ENCODE results near the gene NDUFV1.
"Not testable (repeated sequence)": the region's sequence is repeated elsewhere in the genome, so short reads cannot be mapped to it uniquely, and the experiment has no call there.

Gene NDUFV1

DNA sequence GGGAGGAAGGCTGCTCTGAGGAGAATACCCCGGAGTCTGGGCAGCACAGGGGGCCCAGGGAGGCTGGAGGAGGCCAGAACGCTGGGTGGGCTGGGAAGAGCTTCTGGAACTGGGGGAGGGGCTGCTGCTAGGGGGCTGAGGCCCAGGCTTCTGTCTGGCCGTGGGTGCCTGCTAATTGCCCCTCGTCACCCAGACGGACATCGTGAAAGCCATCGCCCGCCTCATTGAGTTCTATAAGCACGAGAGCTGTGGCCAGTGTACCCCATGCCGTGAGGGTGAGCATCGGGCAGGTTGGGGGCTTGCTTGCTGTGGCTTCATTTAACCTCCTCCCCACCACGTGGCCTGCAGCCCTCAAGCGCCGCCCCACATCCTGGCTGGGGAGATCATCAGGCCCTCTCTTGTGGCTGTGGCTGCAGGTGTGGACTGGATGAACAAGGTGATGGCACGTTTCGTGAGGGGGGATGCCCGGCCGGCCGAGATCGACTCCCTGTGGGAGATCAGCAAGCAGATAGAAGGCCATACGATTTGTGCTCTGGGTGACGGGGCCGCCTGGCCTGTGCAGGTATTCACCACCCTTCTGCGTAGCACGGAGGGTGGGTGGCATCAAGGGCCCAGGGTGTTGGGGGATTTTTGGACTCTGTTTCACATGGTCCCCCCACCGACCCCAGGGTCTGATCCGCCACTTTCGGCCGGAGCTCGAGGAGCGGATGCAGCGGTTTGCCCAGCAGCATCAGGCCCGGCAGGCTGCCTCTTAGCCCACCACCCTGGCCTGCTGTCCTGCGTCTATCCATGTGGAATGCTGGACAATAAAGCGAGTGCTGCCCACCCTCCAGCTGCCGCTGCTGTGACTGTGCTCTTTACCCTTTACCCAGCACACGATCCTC lies 5.2 kb downstream of the NDUFV1 start:
- no peak for DNase-seq (ENCODE audit: low spot score)

DNA sequence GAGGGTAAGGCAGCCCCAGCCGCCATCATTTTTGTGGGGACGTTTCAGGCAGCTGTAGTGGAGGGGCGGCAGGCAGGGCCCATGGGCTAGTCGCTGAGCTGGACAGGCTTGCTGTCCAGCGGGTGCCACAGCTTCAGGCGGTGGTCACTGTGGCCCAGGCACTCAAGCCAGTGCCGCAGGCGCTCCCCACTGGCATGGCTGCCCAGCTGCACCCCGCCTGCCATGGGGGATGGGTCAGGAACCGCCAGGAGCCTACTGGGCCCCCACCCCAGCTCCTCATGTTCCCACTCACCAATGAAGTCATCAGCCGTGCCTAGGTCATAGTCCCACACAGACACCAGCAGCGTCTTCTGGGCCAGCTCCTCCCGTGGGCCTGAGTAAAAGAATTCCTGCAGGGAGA lies 6.0 kb downstream of the NDUFV1 start:
- DNase-seq (ENCODE audit: low spot score) = no peak

DNA sequence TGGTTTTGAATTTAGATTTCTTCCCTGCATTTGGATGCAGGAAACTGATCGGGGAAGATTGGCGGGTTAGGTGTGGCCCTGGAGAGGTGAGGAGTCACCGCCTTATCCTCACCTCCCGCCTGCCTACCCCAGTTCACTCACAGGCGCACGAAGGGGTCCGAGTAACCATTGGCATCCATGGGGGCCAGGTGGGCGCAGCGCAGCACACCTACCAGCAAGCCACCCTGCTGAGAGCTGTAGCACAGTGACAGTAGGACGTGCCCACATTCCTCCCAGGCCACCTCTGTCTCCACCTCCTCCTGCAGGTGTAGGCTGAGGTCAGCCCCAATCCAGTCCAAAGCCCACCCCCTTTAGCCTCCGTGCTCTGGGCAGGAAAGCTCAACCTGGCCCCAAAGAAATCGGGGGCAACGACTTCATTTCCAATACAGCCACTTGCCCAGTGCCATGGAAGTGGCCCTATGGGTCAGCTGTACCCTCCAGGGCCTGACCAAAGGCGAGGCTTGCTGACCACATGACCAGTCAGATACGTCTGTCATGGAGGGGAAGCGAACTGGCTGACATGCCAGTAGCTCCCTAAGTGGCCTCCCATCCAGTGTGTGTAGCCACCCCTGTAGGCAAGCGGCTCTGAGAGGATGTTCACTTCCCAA lies 6.7 kb downstream of the NDUFV1 start:
- no peak for DNase-seq (ENCODE audit: low spot score)

DNA sequence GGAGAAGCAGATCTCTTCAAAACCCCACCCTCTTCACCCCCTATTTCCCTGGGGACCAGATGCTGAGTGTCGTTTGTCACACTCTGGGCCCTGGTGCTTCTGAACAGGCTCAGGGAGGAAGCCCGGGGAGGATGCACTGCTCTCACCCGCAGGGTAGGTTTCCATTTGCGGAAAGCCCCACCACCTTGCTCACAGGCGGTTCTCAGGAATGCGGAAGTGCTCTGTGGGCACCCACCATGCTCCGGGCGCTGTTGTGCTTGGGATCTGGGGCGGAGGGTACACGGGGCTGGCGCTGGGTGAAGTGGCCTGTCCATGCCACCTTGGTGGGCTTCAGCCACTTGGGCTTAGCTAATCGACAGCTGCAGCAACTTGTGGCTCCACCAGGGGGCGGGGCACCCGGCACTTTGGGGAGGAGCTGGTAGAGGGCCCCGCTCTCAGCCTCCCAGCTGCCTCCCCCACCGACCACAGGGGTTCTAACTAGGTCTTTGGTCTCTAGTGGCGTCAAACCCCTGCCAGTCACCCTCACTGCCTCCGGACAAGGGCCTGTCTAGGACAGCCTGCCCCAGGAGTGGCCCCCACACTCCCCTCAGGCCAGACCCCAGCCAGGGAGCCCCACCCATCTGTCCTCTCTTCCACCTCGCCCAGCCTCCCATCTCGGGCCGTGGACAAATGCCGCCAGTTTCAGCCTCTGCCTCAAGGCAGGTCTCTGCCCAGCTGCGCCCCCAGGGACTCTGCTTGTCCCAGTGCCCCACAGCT lies 7.4 kb downstream of the NDUFV1 start:
- peak; percentile 71 for DNase-seq (ENCODE audit: low spot score)

DNA sequence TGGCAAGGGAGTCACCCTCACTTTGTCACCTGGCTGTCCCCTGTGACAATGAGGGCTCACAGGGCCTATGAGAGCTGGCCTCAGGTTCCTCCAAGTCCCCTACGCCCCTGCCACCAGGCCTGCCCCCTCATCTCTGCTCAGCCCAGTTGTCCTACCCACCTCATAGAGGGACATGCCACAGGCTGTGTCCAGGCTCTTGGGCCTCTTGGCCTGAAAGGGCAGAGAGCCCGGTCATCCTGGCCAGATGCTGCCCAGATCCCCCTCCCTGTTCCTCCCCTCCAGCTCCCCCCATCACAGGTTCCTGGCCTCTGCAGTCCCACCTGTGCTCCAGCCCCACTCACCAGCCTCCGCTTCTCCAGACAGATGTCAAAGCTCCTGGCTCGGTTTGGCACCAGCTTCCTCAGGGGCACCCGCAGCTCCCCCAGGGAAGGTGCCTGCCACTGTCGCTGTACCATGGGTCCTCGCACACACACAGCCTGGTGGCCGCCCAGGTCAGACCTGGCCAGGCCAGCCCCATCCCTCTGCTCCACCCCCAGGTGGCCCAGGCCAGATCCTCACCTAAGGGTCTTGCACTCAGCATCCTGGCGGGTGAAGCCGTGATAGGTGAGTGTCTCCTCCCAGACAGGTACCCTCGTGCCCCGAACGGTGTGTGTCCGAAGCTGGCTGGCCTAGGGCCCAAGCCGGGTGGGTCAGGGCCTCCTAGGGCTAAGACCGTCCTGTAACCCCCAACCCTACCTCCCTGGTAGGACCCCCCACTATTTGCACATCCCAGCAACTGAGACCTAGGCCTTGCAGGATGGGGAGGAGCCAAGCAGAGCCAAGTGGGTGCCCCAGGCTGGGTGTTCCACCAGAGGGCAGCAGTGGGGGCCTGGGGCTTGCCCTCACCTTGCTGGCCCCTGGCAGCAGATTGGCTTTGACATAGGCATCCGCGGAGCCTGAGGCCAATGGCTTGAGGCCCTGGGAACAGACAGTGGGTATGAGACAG lies 8.3 kb downstream of the NDUFV1 start:
- peak; percentile 74 for DNase-seq (ENCODE audit: low spot score)

DNA sequence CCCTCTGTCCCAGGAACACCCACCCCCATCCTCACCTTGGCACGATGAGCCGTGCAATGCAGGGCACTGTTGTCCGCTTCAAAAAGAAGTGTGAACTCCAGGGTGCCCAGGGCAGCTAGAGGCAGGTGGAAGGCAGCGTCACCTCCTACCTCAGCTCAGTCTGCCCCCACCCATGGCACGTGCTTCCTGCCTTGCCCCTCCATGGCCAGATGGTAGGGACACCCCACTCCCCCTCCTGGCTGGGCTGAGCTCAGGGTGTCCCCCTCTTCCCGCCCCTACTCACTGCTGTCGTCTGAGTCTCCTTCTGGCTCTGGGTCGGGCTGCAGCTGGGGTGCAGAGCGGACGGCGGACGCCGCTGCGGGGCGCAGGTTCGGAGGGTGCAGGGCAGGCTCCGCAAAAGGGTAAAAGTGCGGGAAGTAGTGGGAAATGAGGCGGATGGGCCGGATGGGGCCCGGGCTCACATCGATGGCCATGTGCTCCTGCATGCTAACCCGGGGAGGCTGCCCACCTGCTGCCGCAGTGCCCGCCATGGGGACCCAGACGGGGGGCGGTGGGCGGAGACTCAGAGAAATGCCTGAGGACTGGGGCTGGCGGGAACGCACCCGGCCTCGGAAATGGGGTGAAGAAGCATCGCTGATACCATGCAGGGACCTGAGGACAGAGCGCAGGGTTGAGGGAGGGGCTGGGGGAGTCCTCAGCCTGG lies 9.1 kb downstream of the NDUFV1 start:
- no peak for DNase-seq (ENCODE audit: low spot score)

DNA sequence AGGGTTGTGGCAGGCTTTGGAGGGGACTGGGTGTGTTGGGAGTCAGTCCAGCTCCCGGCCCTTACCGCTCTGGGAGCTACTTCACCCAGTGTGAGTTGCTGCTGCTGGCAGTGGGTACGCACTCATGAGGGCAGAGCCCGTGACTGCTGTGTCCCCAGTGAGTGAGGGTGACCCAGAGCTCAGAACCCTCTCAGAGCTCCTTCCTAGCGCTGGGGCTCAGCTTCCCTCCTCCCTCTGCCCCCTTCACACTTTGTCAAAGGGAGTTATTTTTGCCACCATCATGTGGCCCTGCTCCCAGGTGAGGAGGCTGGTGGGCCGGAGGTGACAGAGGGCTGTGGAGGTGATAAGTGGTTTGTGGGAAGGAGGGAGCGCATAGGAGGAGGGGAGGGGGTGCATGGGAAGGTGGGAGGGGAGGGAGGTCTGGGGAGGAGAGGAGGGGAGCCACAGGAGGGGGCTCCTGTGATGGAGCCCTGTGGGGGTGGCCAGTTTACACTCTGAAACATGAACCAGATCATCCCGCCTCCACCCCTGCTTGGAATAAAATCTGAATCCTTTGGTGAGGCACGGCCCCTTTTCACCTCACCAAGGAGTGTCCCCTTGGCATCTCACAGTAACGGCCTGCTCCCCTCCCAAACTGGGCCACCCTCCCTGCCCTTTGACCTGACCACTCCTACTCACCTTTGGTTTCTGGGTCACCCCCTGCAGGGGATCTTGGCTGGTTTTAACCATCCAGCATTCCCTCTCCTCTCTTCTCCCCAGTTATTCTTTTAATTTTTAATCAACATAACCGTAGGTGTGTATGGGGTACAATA lies 9.9 kb downstream of the NDUFV1 start:
- DNase-seq (ENCODE audit: low spot score) = no peak

DNA sequence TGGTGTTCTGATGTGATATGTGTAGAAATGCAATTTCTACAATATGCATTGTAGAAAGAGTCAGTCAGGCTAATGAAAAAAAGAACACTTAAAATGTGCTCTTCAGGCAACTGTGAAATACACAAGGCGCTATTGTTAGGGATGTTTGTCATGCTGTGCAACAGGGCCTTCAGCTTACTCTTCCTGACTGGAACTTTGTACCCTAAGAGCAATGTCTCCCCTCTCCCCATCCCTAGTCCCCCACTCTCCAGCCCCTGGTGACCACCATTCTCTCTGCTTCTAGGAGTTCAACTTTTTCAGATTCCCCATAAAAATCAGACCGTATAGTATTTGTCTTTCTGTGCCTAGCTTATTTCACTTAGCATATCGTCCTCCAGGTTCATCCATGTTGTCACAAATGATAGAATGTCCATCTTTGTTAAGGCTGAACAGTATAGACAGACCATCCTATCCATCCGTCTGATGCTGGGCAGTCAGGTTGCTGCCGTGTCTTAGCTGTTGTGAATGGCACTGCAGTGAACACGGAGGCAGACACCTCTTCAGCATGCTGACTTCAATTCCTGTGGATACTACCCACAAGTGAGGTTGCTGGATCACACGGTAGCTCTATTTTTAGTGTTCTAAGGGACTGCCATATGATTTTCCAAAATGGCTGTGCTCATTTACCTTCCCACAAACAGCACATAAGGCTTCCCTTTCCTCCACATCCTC lies 10.7 kb downstream of the NDUFV1 start:
- no peak for DNase-seq (ENCODE audit: low spot score)

DNA sequence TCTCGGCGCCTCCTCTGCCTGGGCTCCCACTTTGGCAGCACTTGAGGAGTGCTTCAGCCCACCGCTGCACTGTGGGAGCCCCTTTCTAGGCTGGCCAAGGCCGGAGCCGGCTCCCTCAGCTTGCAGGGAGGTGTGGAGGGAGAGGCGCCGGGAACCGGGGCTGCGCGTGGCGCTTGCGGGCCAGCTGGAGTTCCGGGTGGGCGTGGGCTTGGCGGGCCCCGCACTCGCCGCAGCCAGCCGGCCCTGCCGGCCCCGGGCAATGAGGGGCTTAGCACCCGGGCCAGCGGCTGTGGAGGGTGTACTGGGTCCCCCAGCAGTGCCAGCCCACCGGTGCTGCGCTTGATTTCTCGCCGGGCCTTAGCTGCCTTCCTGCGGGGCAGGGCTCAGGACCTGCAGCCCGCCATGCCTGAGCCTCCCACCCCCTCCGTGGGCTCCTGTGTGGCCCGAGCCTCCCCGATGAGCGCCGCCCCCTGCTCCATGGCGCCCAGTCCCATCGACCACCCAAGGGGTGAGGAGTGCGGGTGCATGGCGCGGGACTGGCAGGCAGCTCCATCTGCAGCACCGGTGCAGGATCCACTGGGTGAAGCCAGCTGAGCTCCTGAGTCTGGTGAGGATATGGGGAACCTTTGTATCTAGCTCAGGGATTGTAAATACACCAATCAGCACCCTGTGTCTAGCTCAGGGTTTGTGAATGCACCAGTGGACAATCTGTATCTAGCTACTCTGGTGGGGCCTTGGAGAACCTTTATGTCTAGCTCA lies 12.3 kb downstream of the NDUFV1 start:
- DNase-seq (ENCODE audit: low spot score) = not testable (repeated sequence)

DNA sequence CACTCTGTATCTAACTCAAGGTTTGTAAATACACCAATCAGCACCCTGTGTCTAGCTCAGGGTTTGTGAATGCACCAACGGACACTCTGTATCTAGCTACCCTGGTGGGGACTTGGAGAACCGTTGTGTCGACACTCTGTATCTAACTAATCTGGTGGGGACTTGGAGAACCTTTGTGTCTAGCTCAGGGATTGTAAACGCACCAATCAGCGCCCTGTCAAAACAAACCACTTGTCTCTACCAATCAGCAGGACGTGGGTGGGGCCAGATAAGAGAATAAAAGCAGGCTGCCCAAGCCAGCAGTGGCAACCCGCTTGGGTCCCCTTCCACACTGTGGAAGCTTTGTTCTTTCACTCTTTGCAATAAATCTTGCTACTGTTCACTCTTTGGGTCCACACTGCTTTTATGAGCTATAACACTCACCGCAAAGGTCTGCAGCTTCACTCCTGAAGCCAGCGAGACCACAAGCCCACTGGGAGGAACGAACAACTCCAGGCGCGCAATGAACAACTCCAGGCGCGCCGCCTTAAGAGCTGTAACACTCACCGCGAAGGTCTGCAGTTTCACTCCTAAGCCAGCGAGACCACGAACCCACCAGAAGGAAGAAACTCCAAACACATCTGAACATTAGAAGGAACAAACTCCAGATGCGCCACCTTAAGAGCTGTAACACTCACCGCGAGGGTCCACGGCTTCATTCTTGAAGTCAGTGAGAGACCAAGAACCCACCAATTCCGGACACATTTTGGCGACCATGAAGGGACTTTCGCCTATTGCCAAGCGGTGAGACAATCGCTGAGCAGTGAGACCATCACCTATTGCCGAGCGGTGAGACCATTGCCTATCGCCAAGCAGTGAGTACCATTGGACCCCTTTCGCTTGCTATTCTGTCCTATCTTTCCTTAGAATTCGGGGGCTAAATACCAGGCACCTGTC lies 13.2 kb downstream of the NDUFV1 start:
- DNase-seq (ENCODE audit: low spot score) = not testable (repeated sequence)

DNA sequence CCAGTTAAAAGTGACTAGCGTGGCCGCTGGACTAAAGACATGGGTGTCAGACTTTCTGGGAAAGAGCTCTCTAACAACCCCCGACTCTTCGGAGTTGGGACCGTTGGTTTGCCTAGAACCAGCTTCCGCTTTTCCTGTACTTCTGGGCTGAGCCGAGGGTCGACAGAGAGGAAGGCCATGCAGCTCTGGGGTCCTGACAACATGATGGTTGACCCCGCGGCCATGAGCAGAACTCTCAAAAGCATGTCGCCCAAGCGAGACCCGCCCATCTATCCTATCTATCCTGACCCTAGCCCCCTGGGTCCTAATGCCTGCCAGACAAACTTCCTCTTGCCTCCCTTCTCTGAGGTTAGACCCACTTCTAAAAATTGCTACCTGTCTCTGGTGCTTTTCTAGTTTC lies 13.9 kb downstream of the NDUFV1 start:
- not testable (repeated sequence) for DNase-seq (ENCODE audit: low spot score)

DNA sequence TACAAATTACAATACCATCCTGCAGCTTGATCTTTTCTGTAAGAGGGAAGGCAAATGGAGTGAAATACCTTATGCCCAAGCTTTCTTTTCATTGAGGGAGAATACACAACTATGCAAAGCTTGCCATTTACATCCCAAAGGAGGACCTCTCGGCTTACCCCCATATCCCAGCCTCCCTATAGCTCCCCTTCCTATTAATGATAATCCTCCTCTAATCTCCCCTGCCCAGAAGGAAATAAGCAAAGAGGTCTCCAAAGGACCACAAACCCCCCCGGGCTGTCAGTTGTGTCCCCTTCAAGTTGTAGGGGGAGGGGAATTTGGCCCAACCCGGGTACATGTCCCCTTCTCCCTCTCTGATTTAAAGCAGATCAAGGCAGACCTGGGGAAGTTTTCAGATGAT lies 15.2 kb downstream of the NDUFV1 start:
- not testable (repeated sequence) for DNase-seq (ENCODE audit: low spot score)

DNA sequence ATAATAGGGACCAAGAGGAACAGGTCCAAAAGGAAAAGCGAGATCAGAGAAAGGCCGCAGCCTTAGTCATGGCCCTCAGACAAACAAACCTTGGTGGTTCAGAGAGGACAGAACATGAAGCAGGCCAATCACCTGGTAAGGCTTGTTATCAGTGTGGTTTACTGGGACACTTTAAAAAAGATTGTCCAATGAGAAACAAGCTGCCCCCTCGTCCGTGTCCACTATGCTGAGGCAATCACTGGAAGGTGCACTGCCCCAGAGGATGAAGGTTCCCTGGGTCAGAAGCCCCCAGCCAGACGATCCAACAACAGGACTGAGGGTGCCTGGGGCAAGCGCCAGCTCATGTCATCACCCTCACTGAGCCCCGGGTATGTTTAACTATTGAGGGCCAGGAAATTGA lies 16.2 kb downstream of the NDUFV1 start:
- not testable (repeated sequence) for DNase-seq (ENCODE audit: low spot score)

DNA sequence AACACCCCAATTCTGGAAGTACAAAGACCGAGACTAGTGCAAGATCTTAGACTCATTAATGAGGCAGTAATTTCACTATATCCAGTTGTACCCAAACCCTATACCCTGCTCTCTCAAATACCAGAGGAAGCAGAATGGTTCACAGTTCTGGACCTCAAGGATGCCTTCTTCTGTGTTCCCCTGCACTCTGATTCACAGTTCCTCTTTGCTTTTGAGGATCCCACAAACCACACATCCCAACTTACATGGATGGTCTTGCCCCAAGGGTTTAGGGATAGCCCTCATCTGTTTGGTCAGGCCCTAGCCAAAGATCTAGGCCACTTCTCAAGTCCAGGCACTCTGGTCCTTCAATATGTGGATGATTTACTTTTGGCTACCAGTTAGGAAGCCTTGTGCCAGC lies 17.1 kb downstream of the NDUFV1 start:
- DNase-seq (ENCODE audit: low spot score) = not testable (repeated sequence)

DNA sequence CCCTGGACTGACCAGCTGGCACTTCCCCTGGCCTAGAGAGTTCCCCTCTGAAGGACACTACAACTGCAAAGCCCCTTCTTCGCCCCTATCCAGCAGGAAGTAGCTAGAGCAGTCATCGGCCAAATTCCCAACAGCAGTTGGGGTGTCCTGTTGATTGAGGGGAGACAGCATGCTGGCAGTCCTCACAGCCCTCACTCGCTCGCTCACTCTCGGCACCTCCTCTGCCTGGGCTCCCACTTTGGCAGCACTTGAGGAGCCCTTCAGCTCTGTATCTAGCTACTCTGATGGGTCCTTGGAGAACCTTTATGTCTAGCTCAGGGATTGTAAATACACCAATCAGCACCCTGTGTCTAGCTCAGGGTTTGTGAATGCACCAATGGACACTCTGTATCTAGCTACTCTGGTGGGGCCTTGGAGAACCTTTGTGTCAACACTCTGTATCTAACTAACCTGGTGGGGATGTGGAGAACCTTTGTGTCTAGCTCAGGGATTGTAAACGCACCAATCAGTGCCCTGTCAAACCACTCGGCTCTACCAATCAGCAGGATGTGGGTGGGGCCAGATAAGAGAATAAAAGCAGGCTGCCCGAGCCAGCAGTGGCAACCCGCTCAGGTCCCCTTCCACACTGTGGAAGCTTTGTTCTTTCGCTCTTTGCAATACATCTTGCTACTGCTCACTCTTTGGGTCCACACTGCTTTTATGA lies 19.5 kb downstream of the NDUFV1 start:
- not testable (repeated sequence) for DNase-seq (ENCODE audit: low spot score)

DNA sequence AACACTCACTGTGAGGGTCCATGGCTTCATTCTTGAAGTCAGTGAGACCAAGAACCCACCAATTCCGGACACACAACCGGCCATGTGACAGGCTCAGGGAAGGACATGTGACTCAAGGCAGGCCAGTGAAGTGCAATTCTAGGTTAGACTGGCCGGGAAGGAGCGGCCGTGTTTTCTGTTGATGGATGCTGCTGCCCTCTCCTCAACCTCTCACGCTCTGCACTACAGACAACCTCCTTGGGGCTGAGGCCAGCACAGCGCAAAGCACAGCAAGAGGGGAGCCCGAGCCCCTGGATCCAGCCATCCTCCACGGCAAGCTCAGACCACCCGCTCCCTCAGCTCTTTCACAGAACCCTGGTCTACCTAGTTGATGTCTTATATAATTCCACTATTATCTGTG lies 20.2 kb downstream of the NDUFV1 start:
- DNase-seq (ENCODE audit: low spot score) = no peak

DNA sequence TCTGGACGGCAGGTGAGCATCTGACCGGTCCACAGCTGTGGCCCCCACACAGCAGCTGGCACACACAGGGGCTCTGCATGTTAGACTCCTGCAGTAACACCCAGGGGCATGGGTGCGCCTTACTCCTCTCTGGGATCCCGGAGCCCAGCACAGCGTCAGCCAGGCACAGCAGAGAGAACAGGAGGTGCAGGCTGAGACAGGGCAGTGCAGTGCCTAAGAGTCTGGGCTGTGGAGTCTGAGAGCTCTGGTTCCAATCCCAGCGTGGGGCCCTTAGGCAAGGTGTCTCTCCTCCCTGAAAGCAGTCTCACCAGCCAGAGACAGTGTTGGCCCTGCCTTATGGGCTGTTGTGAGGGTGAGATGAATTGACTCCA lies 20.7 kb downstream of the NDUFV1 start:
- DNase-seq (ENCODE audit: low spot score) = no peak

Data from iPS-NIHi11 (cell line).